Heart right ventricle (tissue), 16 donors: ENCODE measurements around the gene PLA2R1. TPM values are rescaled to one million over a fixed set of nuclear protein-coding genes. Genes with fewer than 3 reads are reported as not detected.

Experiments
- ATAC-seq, 8 donors: fragments of 200-7000 bp; cut with Tn5 transposase; one replicate each; pipeline ENCODE4 v1.9.1; 2020; ENCODE audit warnings: mild to moderate bottlenecking in 8 of 8, moderate library complexity in 8 of 8, moderate number of reproducible peaks in 1 of 8
- DNase-seq, 2 donors: peaks; one replicate each; pipeline ENCODE4 v3.0.0-alpha.2; 2020
- H3K27ac ChIP-seq, 10 donors: fragments of 200-600 bp; sonication (generic) in 2 of 10; one replicate each; pipeline versions ENCODE4 v1.5.0 to v1.8.0; 2020 to 2022; ENCODE audit warnings: mild to moderate bottlenecking in 3 of 10
- H3K27me3 ChIP-seq, 7 donors: fragments of 200-600 bp; one replicate each; pipeline ENCODE4 v1.8.0; 2021 to 2022; ENCODE audit warnings: mild to moderate bottlenecking in 2 of 7
- H3K36me3 ChIP-seq, 9 donors: fragments of 200-600 bp; sonication (generic) in 1 of 9; one replicate each; pipeline versions ENCODE4 v1.5.0 to v1.8.0; 2020 to 2022; ENCODE audit warnings: mild to moderate bottlenecking in 2 of 9
- H3K4me1 ChIP-seq, 9 donors: fragments of 200-600 bp; sonication (generic) in 1 of 9; one replicate each; pipeline versions ENCODE4 v1.5.0 to v1.8.0; 2020 to 2022; ENCODE audit warnings: mild to moderate bottlenecking in 4 of 9
- H3K4me3 ChIP-seq, 10 donors: fragments of 200-600 bp; sonication (generic) in 2 of 10; one replicate each; pipeline versions ENCODE4 v1.5.0 to v1.8.0; 2020 to 2022; ENCODE audit warnings: mild to moderate bottlenecking in 7 of 10, moderate library complexity in 2 of 10
- H3K9me3 ChIP-seq, 11 donors: fragments of 200-600 bp in 10 of 11; sonication (generic) in 2 of 11; one replicate each; pipeline versions ENCODE4 v1.5.0 to v1.8.0; 2013 to 2022; ENCODE audit warnings: mild to moderate bottlenecking in 2 of 11, control low read depth in 1 of 11, moderate library complexity in 1 of 11
- CTCF ChIP-seq, 9 donors: fragments of 200-600 bp; sonication (generic) in 2 of 9; IDR thresholded peaks; one replicate each; pipeline versions ENCODE4 v1.5.0 to v1.8.0; 2021 to 2022; ENCODE audit warnings: antibody characterized with exemption in 9 of 9, mild to moderate bottlenecking in 5 of 9, moderate library complexity in 1 of 9
- WGBS, 2 donors: extraction: QIAGEN DNeasy Blood & Tissue Kit; methylation state at CpG; one replicate each; pipeline ENCODE4 v1.1.7; 2013; ENCODE audit warnings: inconsistent platforms in 1 of 2; 5-methylcytosine and 5-hydroxymethylcytosine counted together
- intact Hi-C, 10 donors: fragments of 100-400 bp; cut with DNase I; formaldehyde crosslinking; loops; one replicate each; pipeline versions ENCODE4 v1.11.1 to v1.14.2; 2022
- polyA plus RNA-seq, 2 donors: library from polyadenylated mRNA; stranded (reverse); fragments of 200-250 nt; gene quantifications; one replicate each; pipeline ENCODE4 v1.2.3, GENCODE V29; 2013
- total RNA-seq, 10 donors: library from RNA; stranded (reverse); fragmentation: NEBNext Ultra II Directional in 3 of 10; extraction: Animal tissue kit (Norgen Biotek cat#: 25700) in 3 of 10; gene quantifications; one replicate each; pipeline versions ENCODE4 v1.2.1 to v1.2.4, GENCODE V29; 2021 to 2023
- donor health status: Arrhythmogenic right ventricular cardiomyopathy.
- donor health status: ischemic (EF 13 %, LVEDD 7.1; RV severe dilation, severe dysfunction).
- donor health status: healthy with polysubstance abuse.
- donor health status: DM: no; HTN: yes; CAD: no.
- donor health status: DM: no; HTN: no; CAD: no.
- donor health status: ischemic (EF 25% LVEDD 6.9; RV normal size, moderate dysfunction).
- donor health status: ischemic (EF 25% LVEDD 5.7; RV mildly dilated, moderate dysfunction).
- donor health status: healthy.
- donor health status: DM: yes; HTN: yes; CAD: no.
- donor health status: Ischemic cardiomyopathy.
- donor health status: ischemic (EF 35%, LVEDD 5.7; RV mildly dilated, moderate dysfunction).
- donor health status: nonischemic (EF 11% LVEDD 7.7; RV severe dilation, severe dysfunction).
- donor health status: DM: yes; HTN: yes; CAD: no.
- donor health status: PGD.
- donor health status: ischemic (EF 29% LVEDD 5.4; RV normal size, mild dysfunction).
- donor health status: nonischemic (EF 23%, LVEDD 6.1; RV moderate dilation, normal function).

PLA2R1 gene
- total and polyA plus RNA-seq, 12 donors: 0.38 to 3.7 (median 2.8) TPM

DNA sequence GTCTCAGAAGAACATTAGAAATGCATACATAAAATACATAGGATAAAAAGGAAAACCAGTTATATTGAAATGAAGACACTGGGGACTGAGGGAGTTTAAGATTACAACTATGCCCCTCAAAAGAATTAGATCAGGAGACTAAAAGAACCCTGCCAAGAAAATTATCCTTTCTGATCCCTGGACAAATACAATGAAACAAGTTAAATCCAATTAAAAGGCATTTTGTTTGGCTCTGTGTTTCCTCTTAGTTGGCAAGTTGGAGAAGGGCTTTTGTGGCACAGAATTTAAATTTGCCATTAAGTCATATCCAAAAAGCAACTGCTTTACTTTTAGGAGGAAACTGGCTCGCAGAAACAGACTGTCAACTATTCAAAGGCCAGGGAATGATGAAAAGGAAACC is 165.3 kb downstream of the PLA2R1 start:
- no peak overlapping the region for H3K27ac ChIP-seq
- DNase-seq: no peak
- WGBS, 2 donors: 70 to 83% methylated on average over 1 of the region's 1 CpG
- H3K36me3 ChIP-seq: no peaks in the 10 kb centered on the region
- no peak for TF ChIP-seq CTCF (IDR thresholded peaks at IDR 0.05)
- no peaks in the 10 kb centered on the region for H3K9me3 ChIP-seq
- no peak for ATAC-seq
- no peak overlapping the region for H3K4me3 ChIP-seq
- H3K4me1 ChIP-seq: peaks cover 0 to 25% (median 0%) of the 10 kb centered on the region in 9 donors
- H3K27me3 ChIP-seq: no peaks in the 10 kb centered on the region
- intact Hi-C loops: no loop called here

GRCh38 chr2:159895258-159896065 is 167.0 kb downstream of the PLA2R1 start:
- WGBS, 2 donors: 63 to 68% methylated on average over 4 of the region's 4 CpGs
- DNase-seq: no peak

DNA sequence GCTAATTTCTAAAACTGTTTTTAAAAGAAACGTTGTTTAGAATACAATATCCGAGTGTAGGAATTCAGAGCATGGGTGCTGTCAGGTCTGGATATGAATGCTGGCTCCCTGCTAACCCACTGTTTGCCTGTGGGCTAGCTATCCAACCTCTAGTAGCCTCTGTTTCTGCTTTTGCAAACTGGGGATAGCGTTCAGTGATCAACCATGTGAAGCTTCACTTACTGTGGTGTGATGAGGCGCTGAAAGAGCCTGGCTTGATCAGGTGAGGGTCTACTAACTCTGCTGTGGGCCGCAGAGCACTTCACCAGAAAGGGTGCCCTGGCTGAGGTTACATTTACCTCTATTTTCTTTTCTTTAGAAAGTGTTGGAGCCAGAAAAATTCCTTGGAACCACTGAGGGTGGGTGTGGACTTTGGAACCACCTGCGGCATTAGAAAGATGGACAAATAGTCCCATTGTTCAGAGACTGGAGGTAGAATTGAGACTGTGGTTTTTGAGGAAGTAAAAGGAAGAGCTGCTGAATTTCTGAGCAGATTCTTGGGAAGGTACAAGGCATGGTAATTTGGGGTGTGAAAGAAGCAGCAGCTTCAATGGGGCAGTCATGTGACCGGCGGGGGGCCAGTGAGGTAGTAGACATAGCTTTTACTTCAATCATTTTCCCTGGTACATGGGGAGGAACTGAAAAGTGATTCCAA is 168.1 kb downstream of the PLA2R1 start:
- ATAC-seq (no peak), DNase-seq (no peak)
- Histone ChIP-seq H3K4me3 (no peak overlapping the region), H3K4me1 (peaks cover 0 to 33% (median 0%) of the 10 kb centered on the region in 9 donors), H3K27ac (no peak overlapping the region), H3K36me3 (no peaks in the 10 kb centered on the region), H3K9me3 (no peaks in the 10 kb centered on the region), H3K27me3 (no peaks in the 10 kb centered on the region)
- WGBS, 2 donors: 90 to 95% methylated on average over 8 of the region's 8 CpGs
- TF ChIP-seq CTCF (IDR thresholded peaks at IDR 0.05): no peak
- intact Hi-C loops: no loop called here

More at GRCh38 chr2:159895258-159896065, 167.0 kb downstream of the PLA2R1 start:
- Histone ChIP-seq H3K27ac (no peak overlapping the region), H3K4me3 (no peak overlapping the region), H3K9me3 (no peaks in the 10 kb centered on the region), H3K36me3 (no peaks in the 10 kb centered on the region), H3K27me3 (no peaks in the 10 kb centered on the region), H3K4me1 (peaks cover 0 to 37% (median 0%) of the 10 kb centered on the region in 9 donors)
- intact Hi-C loops: no loop called here
- TF ChIP-seq CTCF (IDR thresholded peaks at IDR 0.05): no peak
- no peak for ATAC-seq

GRCh38 chr2:159892990-159893810 is 169.2 kb downstream of the PLA2R1 start:
- intact Hi-C loops: no loop called here
- peaks cover 0 to 33% (median 0%) of the 10 kb centered on the region in 9 donors for H3K4me1 ChIP-seq
- no peaks in the 10 kb centered on the region for H3K27me3 ChIP-seq
- H3K36me3 ChIP-seq: no peaks in the 10 kb centered on the region
- peak overlapping the region in 1 of 10 donors; percentile 19 for H3K27ac ChIP-seq
- H3K9me3 ChIP-seq: no peaks in the 10 kb centered on the region
- TF ChIP-seq CTCF (IDR thresholded peaks at IDR 0.05): no peak
- WGBS, 2 donors: 71 to 84% methylated on average over 8 of the region's 8 CpGs
- ATAC-seq (peak in 1 of 8 donors; percentile 20), DNase-seq (no peak)
- no peak overlapping the region for H3K4me3 ChIP-seq
